Right atrium auricular region (tissue), 2 donors: ENCODE data around the gene CDH15. TPM values are rescaled to one million over a fixed set of nuclear protein-coding genes. Genes with fewer than 3 reads are reported as not detected.
A peak's percentile ranks its signal among the peaks of the same experiment; 100 is the strongest.

Source experiments
- DNase-seq: peaks from one replicate; pipeline ENCODE4 v3.0.0-alpha.2; 2019; ENCODE audit warnings: low spot score
- H3K27ac ChIP-seq, 2 donors: fragments of 200-600 bp; sonication (generic); 1 replicate in 1 of 2; 2 replicates in 1 of 2; pipeline ENCODE4 v1.5.1; 2016 to 2019
- H3K27me3 ChIP-seq, 2 donors: fragments of 200-600 bp; sonication (generic); one replicate each; pipeline versions ENCODE4 v1.5.1 to v1.6.0; 2017 to 2019
- H3K36me3 ChIP-seq: fragments of 200-600 bp; sonication (generic); one replicate; pipeline ENCODE4 v1.5.1; 2016
- H3K4me1 ChIP-seq, 2 donors: fragments of 200-600 bp; sonication (generic); one replicate each; pipeline versions ENCODE4 v1.5.1 to v1.6.0; 2017 to 2019
- H3K4me3 ChIP-seq, 2 donors: fragments of 200-600 bp; sonication (generic); 1 replicate in 1 of 2; 2 replicates in 1 of 2; pipeline ENCODE4 v1.5.1; 2017 to 2019; ENCODE audit warnings: mild to moderate bottlenecking in 1 of 2, moderate library complexity in 1 of 2
- H3K9me3 ChIP-seq, 2 donors: fragments of 200-600 bp; sonication (generic); one replicate each; pipeline ENCODE4 v1.5.1; 2019
- CTCF ChIP-seq, 2 donors: fragments of 200-600 bp; sonication (generic); IDR thresholded peaks; one replicate each; pipeline ENCODE4 v1.5.1; 2019; ENCODE audit warnings: antibody characterized with exemption in 2 of 2
- total RNA-seq, 2 donors: library from RNA; depleted of rRNA; stranded (reverse); fragments of >200 nt; gene quantifications; one replicate each; pipeline ENCODE4 v1.1.0, GENCODE V29; 2016

Gene CDH15
- total RNA-seq, 2 donors from 2014 or later, result not detected

GRCh38 chr16:89197633-89198416, 26.3 kb downstream of the CDH15 start:
- Histone ChIP-seq H3K27ac (no peak overlapping the region), H3K4me1 (peaks cover 0 to 24% of the 10 kb centered on the region in 2 donors), H3K27me3 (peaks cover 4 to 20% of the 10 kb centered on the region in 2 donors), H3K9me3 (no peaks in the 10 kb centered on the region), H3K4me3 (no peak overlapping the region), H3K36me3 (no peaks in the 10 kb centered on the region)
- no peak for TF ChIP-seq CTCF (IDR thresholded peaks at IDR 0.05)
- DNase-seq, result no peak

- no peaks in the 10 kb centered on the region for H3K36me3 ChIP-seq
- no peaks in the 10 kb centered on the region for H3K9me3 ChIP-seq
- H3K27ac ChIP-seq, result no peak overlapping the region
- TF ChIP-seq CTCF (IDR thresholded peaks at IDR 0.05), result no peak
- peaks cover 4 to 20% of the 10 kb centered on the region in 2 donors for H3K27me3 ChIP-seq
- H3K4me1 ChIP-seq, result peaks cover 0 to 17% of the 10 kb centered on the region in 2 donors
- no peak for DNase-seq
- no peak overlapping the region for H3K4me3 ChIP-seq
These were observed 27.1 kb downstream of the CDH15 start for GRCh38 chr16:89198417-89199240.

GRCh38 chr16:89199241-89200123, 27.9 kb downstream of the CDH15 start:
- H3K27me3 ChIP-seq, result peaks cover 4 to 20% of the 10 kb centered on the region in 2 donors
- DNase-seq, result no peak

GRCh38 chr16:89200124-89200849, 28.7 kb downstream of the CDH15 start, which contains the start of gene SLC22A31:
Gene SLC22A31 (minus strand): TSS chr16:89200537. CDS start chr16:89200501, 36 bp downstream.
- no peaks in the 10 kb centered on the region for H3K9me3 ChIP-seq
- no peak within 1 kb of the TSS for H3K27ac ChIP-seq
- no peak for DNase-seq
- peak within 1 kb of the TSS in 1 of 2 donors; percentile 45 for H3K4me3 ChIP-seq
- H3K4me1 ChIP-seq, result peaks cover 0 to 17% of the 10 kb centered on the region in 2 donors
- no peaks in the 10 kb centered on the region for H3K36me3 ChIP-seq
- peaks cover 4 to 20% of the 10 kb centered on the region in 2 donors for H3K27me3 ChIP-seq
- no peak for TF ChIP-seq CTCF (IDR thresholded peaks at IDR 0.05)

More at GRCh38 chr16:89199241-89200123, 27.9 kb downstream of the CDH15 start:
- Histone ChIP-seq H3K27ac (no peak overlapping the region), H3K4me3 (no peak overlapping the region), H3K36me3 (no peaks in the 10 kb centered on the region), H3K4me1 (peaks cover 0 to 17% of the 10 kb centered on the region in 2 donors), H3K9me3 (no peaks in the 10 kb centered on the region)
- no peak for TF ChIP-seq CTCF (IDR thresholded peaks at IDR 0.05)
